Measurements from ENCODE around the gene TMEM120A.
A peak's percentile ranks its signal among the peaks of the same experiment; 100 is the strongest.

Gene TMEM120A

GRCh38 chr7:75967487-75967997 lies 26.9 kb downstream of the TMEM120A start:
- TF ChIP-seq, protein P1, sequence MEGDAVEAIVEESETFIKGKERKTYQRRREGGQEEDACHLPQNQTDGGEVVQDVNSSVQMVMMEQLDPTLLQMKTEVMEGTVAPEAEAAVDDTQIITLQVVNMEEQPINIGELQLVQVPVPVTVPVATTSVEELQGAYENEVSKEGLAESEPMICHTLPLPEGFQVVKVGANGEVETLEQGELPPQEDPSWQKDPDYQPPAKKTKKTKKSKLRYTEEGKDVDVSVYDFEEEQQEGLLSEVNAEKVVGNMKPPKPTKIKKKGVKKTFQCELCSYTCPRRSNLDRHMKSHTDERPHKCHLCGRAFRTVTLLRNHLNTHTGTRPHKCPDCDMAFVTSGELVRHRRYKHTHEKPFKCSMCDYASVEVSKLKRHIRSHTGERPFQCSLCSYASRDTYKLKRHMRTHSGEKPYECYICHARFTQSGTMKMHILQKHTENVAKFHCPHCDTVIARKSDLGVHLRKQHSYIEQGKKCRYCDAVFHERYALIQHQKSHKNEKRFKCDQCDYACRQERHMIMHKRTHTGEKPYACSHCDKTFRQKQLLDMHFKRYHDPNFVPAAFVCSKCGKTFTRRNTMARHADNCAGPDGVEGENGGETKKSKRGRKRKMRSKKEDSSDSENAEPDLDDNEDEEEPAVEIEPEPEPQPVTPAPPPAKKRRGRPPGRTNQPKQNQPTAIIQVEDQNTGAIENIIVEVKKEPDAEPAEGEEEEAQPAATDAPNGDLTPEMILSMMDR (conservative IDR thresholded peaks at IDR 0.05; ENCODE audit: low read depth): no peak
- ChIA-PET POLR2A (ENCODE audit: low non-redundant PET) (interaction anchor here (0.7 kb wide), 1 partner anchor 43 kb away, joined by 3 read pairs; no protein-coding TSS in a partner anchor), CTCF (interaction anchor here (0.6 kb wide), 2 partner anchors 8 to 138 kb away, joined by 4 read pairs; no protein-coding TSS in a partner anchor)
- no peak overlapping the region; the same call in 1 of the 2 replicates for H3K27ac ChIP-seq
- no peak for DNase-seq (ENCODE audit: low spot score)

- ChIA-PET CTCF (interaction anchor here (0.6 kb wide), 2 partner anchors 8 to 108 kb away, joined by 4 read pairs; no protein-coding TSS in a partner anchor), POLR2A (ENCODE audit: low non-redundant PET) (interaction anchor here (0.7 kb wide), 1 partner anchor 44 kb away, joined by 3 read pairs; no protein-coding TSS in a partner anchor)
- DNase-seq (ENCODE audit: low spot score): no peak
- 0 out of 2 replicates have a peak overlapping the region, but pooled peaks have one; percentile 14 for H3K27ac ChIP-seq
- TF ChIP-seq, protein P1 (conservative IDR thresholded peaks at IDR 0.05; ENCODE audit: low read depth): no peak
These were observed 27.3 kb downstream of the TMEM120A start for GRCh38 chr7:75967055-75967454.

DNA sequence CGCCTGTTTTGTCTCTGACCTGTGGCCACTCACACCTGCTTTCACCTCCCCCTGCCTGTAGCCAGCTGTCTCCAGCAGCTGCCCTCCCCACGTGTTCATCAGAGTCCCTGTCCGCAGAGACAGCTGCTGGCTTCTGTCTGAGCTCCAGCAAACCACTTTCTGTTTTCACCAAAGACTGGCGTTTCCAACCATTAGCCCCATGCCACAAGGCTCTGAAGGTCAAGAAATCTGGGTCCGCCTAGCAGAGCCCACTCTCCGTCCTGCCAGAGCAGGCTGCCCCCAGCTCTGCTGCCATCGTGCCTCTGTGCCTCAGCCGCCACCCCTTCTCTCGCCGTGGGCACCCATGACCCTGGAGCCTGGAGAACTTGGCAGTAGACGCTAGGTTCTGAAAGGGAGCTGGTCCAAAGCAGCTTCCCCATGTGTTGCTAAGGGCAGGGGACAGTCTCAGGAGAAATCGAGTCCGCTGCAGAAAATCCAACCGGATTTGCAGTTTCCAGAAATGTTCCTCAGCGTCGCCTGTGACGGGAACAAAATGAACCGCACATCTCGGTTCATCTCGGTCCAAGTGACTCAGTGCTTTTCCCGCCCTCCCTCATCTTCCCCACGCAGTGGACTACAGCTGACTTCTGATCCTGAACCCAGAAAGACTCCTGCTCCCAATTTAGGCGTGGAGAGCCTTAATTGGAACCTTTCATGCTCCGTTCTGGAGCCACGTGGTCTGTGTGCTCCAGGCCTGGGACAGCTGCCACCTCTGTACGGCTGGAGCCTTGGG lies 28.0 kb downstream of the TMEM120A start:
- CTCF ChIA-PET: interaction anchor here (0.6 kb wide), 2 partner anchors 9 to 107 kb away, joined by 4 read pairs; no protein-coding TSS in a partner anchor
- DNase-seq (ENCODE audit: low spot score): no peak
- TF ChIP-seq, protein P1 (conservative IDR thresholded peaks at IDR 0.05; ENCODE audit: low read depth): no peak
- POLR2A ChIA-PET (ENCODE audit: low non-redundant PET): no interaction called here
- H3K27ac ChIP-seq: peak overlapping the region; percentile 14

DNA sequence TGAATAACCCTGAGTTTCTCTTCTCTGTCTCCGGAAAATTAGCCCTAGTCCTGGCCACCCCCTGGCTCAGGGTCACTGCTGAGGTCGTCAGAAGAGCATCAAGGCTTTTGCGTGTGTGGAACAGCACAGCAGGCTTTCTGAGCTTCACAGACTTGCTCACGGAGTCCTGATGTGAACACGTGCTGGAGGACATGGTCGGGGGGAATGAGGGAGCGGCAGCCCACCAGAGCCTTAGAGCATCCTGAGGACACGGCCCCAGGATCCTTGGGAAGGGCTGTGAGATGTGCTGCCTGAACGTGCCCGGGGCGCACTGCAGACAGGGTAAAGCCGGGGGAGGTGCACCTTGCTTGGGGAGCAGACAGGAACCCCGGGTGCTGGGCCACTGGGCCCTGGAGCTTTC lies 28.8 kb downstream of the TMEM120A start:
- no peak for DNase-seq (ENCODE audit: low spot score)
- TF ChIP-seq, protein P1 (conservative IDR thresholded peaks at IDR 0.05; ENCODE audit: low read depth): no peak
- ChIA-PET POLR2A (ENCODE audit: low non-redundant PET) (no interaction called here), CTCF (no interaction called here)
- peak overlapping the region; percentile 14 for H3K27ac ChIP-seq

GRCh38 chr7:75963381-75963995 lies 30.9 kb downstream of the TMEM120A start:
- TF ChIP-seq, protein P1 (conservative IDR thresholded peaks at IDR 0.05; ENCODE audit: low read depth): no peak
- POLR2A ChIA-PET (ENCODE audit: low non-redundant PET): interaction anchor here (0.6 kb wide), 1 partner anchor 42 kb away, joined by 6 read pairs; no protein-coding TSS in a partner anchor
- H3K27ac ChIP-seq: no peak overlapping the region
- CTCF ChIA-PET: interaction anchor here (0.7 kb wide), 1 partner anchor 357 kb away, joined by 8 read pairs; no protein-coding TSS in a partner anchor
- no peak for DNase-seq (ENCODE audit: low spot score)
